Psoas muscle (tissue), 8 donors: ENCODE results near the gene U2AF2. TPM values are rescaled to one million over a fixed set of nuclear protein-coding genes. Genes with fewer than 3 reads are reported as not detected.

ENCODE experiments used
- ATAC-seq, 4 donors: fragments of 200-7000 bp; cut with Tn5 transposase; one replicate each; pipeline ENCODE4 v1.9.1; 2020; ENCODE audit warnings: moderate library complexity in 3 of 4, mild to moderate bottlenecking in 2 of 4
- DNase-seq, 2 donors: peaks; one replicate each; pipeline ENCODE4 v3.0.0-alpha.2; 2020
- H3K27ac ChIP-seq: fragments of 200-600 bp; one replicate; pipeline ENCODE4 v1.8.0; 2022
- H3K27me3 ChIP-seq, 3 donors: fragments of 200-600 bp in 1 of 3; one replicate each; pipeline versions ENCODE4 v1.6.1 to v1.8.0; 2013 to 2022; ENCODE audit warnings: low read length in 2 of 3, mild to moderate bottlenecking in 2 of 3, moderate library complexity in 1 of 3; ENCODE audit not compliant: insufficient read depth in 3 of 3
- H3K36me3 ChIP-seq, 2 donors: fragments of 200-600 bp in 1 of 2; one replicate each; pipeline versions ENCODE4 v1.6.1 to v1.8.0; 2013 to 2022; ENCODE audit warnings: low read depth in 1 of 2, mild to moderate bottlenecking in 1 of 2, moderate library complexity in 1 of 2; ENCODE audit not compliant: insufficient read depth in 1 of 2
- H3K4me1 ChIP-seq: fragments of 200-600 bp; one replicate; pipeline ENCODE4 v1.8.0; 2022
- H3K4me3 ChIP-seq: fragments of 200-600 bp; one replicate; pipeline ENCODE4 v1.8.0; 2022; ENCODE audit warnings: mild to moderate bottlenecking
- H3K9me3 ChIP-seq: fragments of 200-600 bp; one replicate; pipeline ENCODE4 v1.8.0; 2022
- WGBS, 3 donors: extraction: QIAGEN DNeasy Blood & Tissue Kit; methylation state at CpG; one replicate each; pipeline versions ENCODE4 v1.1.6 to v1.1.7; 2013; 5-methylcytosine and 5-hydroxymethylcytosine counted together
- intact Hi-C, 2 donors: fragments of 100-400 bp; cut with DNase I; formaldehyde crosslinking; loops; one replicate each; pipeline versions ENCODE4 v1.11.0 to v1.14.2; 2022
- polyA plus RNA-seq, 3 donors: library from polyadenylated mRNA; stranded (reverse); fragments of 200-250 nt; gene quantifications; one replicate each; pipeline ENCODE4 v1.2.3, GENCODE V29; 2013
- total RNA-seq, 4 donors: library from RNA; stranded (reverse); fragmentation: NEBNext Ultra II Directional in 2 of 4; extraction: Animal tissue kit (Norgen Biotek cat#: 25700) in 2 of 4; gene quantifications; one replicate each; pipeline versions ENCODE4 v1.2.1 to v1.2.4, GENCODE V29; 2021 to 2023
- TF ChIP-seq, protein P1 (sequence below): fragments of 200-600 bp; IDR thresholded peaks from one replicate; pipeline ENCODE4 v1.8.0; 2022; ENCODE audit warnings: antibody characterized with exemption
- donor health status: healthy with polysubstance abuse.
- donor health status: DM: no; HTN: no; CAD: no; lungs with moderate emphysema.
- donor health status: Bipolar disorder and iron deficiency.
- donor health status: healthy.
- donor health status: DM: yes; HTN: yes; CAD: no.
- donor health status: DM: no; HTN: no; CAD: no.
- donor health status: DM: no; HTN: no; CAD: no.
- donor health status: DM: yes; HTN: yes; CAD: no.

Gene U2AF2
- total and polyA plus RNA-seq, 7 donors: 54.1 to 116 (median 72.6) TPM

DNA sequence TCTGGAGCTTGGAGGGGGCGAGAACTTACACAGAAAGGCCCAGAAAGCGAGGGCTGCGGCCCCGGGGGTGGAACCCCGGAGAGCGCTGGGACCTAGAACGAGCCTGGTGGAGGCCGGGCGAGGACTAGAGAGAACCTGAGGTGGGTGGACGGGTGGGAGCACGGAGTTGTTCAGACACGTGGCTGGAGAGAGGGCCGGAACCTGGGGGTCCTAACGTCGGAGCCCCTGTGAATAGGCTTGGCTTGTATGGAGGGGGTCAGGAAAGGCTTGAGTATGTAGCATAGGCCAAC lies 11.0 kb upstream of the U2AF2 start:
- ATAC-seq (no peak), DNase-seq (no peak)
- peak overlapping the region; percentile 87 for H3K4me3 ChIP-seq
- TF ChIP-seq, protein P1, sequence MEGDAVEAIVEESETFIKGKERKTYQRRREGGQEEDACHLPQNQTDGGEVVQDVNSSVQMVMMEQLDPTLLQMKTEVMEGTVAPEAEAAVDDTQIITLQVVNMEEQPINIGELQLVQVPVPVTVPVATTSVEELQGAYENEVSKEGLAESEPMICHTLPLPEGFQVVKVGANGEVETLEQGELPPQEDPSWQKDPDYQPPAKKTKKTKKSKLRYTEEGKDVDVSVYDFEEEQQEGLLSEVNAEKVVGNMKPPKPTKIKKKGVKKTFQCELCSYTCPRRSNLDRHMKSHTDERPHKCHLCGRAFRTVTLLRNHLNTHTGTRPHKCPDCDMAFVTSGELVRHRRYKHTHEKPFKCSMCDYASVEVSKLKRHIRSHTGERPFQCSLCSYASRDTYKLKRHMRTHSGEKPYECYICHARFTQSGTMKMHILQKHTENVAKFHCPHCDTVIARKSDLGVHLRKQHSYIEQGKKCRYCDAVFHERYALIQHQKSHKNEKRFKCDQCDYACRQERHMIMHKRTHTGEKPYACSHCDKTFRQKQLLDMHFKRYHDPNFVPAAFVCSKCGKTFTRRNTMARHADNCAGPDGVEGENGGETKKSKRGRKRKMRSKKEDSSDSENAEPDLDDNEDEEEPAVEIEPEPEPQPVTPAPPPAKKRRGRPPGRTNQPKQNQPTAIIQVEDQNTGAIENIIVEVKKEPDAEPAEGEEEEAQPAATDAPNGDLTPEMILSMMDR: no peak
- H3K36me3 ChIP-seq: peaks cover 0 to 16% of the 10 kb centered on the region in 2 donors
- intact Hi-C loops: no loop called here
- H3K27me3 ChIP-seq: no peaks in the 10 kb centered on the region
- H3K4me1 ChIP-seq: peaks cover 52% of the 10 kb centered on the region
- WGBS, 3 donors: 0 to 1% (median 0%) methylated on average over 14 to 15 of the region's 15 CpGs
- peak overlapping the region; percentile 79 for H3K27ac ChIP-seq
- no peaks in the 10 kb centered on the region for H3K9me3 ChIP-seq

DNA sequence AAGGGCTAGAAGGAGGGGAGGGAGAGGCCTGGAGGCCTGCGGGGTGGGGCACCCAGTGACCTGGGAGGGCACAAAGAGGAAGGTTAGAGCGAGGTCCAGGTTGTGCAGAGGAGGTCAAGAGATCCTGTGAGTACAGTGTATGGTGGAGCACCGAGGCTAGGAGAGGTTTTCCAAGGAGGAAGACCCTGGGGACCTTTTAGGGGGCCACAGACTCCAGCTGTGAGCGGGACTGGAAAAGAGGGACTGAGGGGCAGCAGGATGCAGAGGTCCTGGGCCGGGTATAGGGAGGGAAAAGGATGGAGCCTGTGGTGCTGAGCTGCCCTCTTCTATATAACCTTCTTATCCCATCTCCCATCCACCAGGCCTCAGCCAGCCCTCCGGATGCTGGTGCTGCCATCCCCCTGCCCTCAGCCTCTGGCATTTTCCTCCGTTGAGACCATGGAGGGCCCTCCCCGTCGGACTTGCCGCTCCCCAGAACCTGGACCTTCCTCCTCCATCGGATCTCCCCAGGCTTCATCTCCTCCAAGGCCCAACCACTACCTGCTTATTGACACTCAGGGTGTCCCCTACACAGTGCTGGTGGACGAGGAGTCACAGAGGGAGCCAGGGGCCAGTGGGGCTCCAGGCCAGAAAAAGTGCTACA lies 10.5 kb upstream of the U2AF2 start:
- TF ChIP-seq, protein P1: no peak
- no peaks in the 10 kb centered on the region for H3K9me3 ChIP-seq
- intact Hi-C loops: no loop called here
- H3K27ac ChIP-seq: peak overlapping the region; percentile 79
- H3K36me3 ChIP-seq: peaks cover 0 to 16% of the 10 kb centered on the region in 2 donors
- no peak for ATAC-seq
- 39 to 45% (median 45%) methylated on average over 11 to 12 of the region's 12 CpGs for WGBS, 3 donors
- H3K27me3 ChIP-seq: no peaks in the 10 kb centered on the region
- H3K4me1 ChIP-seq: peaks cover 50% of the 10 kb centered on the region
- H3K4me3 ChIP-seq: peak overlapping the region; percentile 87
- DNase-seq: no peak

DNA sequence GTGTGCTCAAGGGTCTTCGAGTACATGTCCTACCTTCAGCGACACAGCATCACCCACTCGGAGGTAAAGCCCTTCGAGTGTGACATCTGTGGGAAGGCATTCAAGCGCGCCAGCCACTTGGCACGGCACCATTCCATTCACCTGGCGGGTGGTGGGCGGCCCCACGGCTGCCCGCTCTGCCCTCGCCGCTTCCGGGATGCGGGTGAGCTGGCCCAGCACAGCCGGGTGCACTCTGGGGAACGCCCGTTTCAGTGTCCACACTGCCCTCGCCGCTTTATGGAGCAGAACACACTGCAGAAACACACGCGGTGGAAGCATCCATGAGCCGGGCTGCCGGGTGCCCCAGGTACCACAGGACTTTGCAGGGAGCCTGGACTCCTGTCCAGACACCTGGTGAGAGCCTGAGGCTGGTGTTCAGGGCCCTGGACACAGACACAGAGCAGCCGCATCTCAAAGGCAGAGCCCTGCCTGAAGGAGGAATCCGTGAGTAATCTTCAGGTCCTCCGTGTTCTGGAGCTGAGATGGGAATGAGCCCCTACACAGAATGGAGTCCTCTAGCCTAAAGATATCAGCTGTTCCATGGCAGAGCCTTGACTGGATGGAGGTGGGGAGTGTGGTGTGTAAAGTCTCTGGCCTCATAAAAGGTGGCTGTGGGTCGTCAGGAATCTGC lies 9.9 kb upstream of the U2AF2 start:
- ATAC-seq: no peak

DNA sequence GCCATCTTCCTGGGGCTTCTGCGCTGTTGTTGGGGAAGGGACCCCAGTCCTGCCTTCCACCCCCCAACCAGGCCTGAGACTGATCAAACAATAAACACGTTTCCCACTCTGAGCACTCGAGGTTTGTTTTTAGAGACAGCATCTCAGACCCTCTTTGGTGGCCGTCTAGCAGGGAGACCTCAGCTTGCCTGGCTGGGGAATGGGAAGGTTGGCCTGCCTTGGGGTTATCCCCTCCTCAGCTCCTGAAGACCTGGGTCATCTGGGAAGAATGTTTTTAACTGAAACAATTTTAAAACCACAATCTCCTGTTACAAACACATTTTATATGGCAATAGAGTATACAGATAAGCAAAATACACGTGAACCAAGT lies 9.3 kb upstream of the U2AF2 start:
- no peak overlapping the region for H3K27ac ChIP-seq
- WGBS, 3 donors: 61 to 74% (median 68%) methylated on average over 5 of the region's 5 CpGs
- peaks cover 39% of the 10 kb centered on the region for H3K4me1 ChIP-seq
- no peaks in the 10 kb centered on the region for H3K27me3 ChIP-seq
- no peaks in the 10 kb centered on the region for H3K9me3 ChIP-seq
- ATAC-seq (no peak), DNase-seq (peak in 1 of 2 donors; percentile 14)
- TF ChIP-seq, protein P1: no peak
- H3K36me3 ChIP-seq: peaks cover 0 to 17% of the 10 kb centered on the region in 2 donors
- intact Hi-C loops: no loop called here
- H3K4me3 ChIP-seq: no peak overlapping the region

More for the DNA sequence above, 9.9 kb upstream of the U2AF2 start:
- peaks cover 0 to 16% of the 10 kb centered on the region in 2 donors for H3K36me3 ChIP-seq
- intact Hi-C loops: no loop called here
- H3K27me3 ChIP-seq: no peaks in the 10 kb centered on the region
- DNase-seq: no peak
- H3K4me1 ChIP-seq: peaks cover 44% of the 10 kb centered on the region
- H3K27ac ChIP-seq: peak overlapping the region; percentile 79
- 81 to 83% (median 82%) methylated on average over 28 of the region's 28 CpGs for WGBS, 3 donors
- TF ChIP-seq, protein P1: no peak
- H3K4me3 ChIP-seq: peak overlapping the region; percentile 87
- H3K9me3 ChIP-seq: no peaks in the 10 kb centered on the region
